Left lung (tissue), 10 donors: ENCODE data around the gene LARGE1. TPM values are rescaled to one million over a fixed set of nuclear protein-coding genes. Genes with fewer than 3 reads are reported as not detected.
"Not testable (repeated sequence)": the region's sequence is repeated elsewhere in the genome, so short reads cannot be mapped to it uniquely, and the experiment has no call there.

Experiments used
- ATAC-seq: fragments of 200-7000 bp; cut with Tn5 transposase; one replicate; pipeline ENCODE4 v1.9.1; 2020; ENCODE audit warnings: moderate library complexity
- DNase-seq, 4 donors: peaks; one replicate each; pipeline ENCODE4 v3.0.0-alpha.2; 2013 to 2020
- H3K27ac ChIP-seq, 2 donors: fragments of 200-600 bp; sonication (generic) in 1 of 2; one replicate each; pipeline versions ENCODE4 v1.5.0 to v1.8.0; 2020 to 2021
- H3K27me3 ChIP-seq, 2 donors: fragments of 200-600 bp; sonication (generic) in 1 of 2; one replicate each; pipeline versions ENCODE4 v1.5.0 to v1.8.0; 2020 to 2021
- H3K36me3 ChIP-seq, 2 donors: fragments of 200-600 bp; sonication (generic) in 1 of 2; one replicate each; pipeline versions ENCODE4 v1.5.0 to v1.8.0; 2020 to 2021
- H3K4me1 ChIP-seq, 2 donors: fragments of 200-600 bp; one replicate each; pipeline ENCODE4 v1.8.0; 2021
- H3K4me3 ChIP-seq, 2 donors: fragments of 200-600 bp; sonication (generic) in 1 of 2; one replicate each; pipeline versions ENCODE4 v1.5.0 to v1.8.0; 2020 to 2021; ENCODE audit warnings: mild to moderate bottlenecking in 1 of 2
- H3K9me3 ChIP-seq, 2 donors: fragments of 200-600 bp; sonication (generic) in 1 of 2; one replicate each; pipeline versions ENCODE4 v1.5.0 to v1.8.0; 2020 to 2021
- intact Hi-C, 2 donors: fragments of 100-400 bp; cut with DNase I; formaldehyde crosslinking; loops; one replicate each; pipeline versions ENCODE4 v1.11.2 to v1.14.2; 2022
- polyA plus RNA-seq, 6 donors: library from polyadenylated mRNA; unstranded; fragments of 120-200 nt; gene quantifications; one replicate each; pipeline ENCODE4 v1.2.1, GENCODE V29; 2013; ENCODE audit not compliant: insufficient read length in 6 of 6
- total RNA-seq, 2 donors: library from RNA; stranded (reverse); fragmentation: NEBNext Ultra II Directional; extraction: Animal tissue kit (Norgen Biotek cat#: 25700); gene quantifications; one replicate each; pipeline ENCODE4 v1.2.1, GENCODE V29; 2021
- TF ChIP-seq, protein P1 (sequence below), 2 donors: fragments of 200-600 bp; sonication (generic) in 1 of 2; IDR thresholded peaks; one replicate each; pipeline versions ENCODE4 v1.5.0 to v1.8.0; 2021; ENCODE audit warnings: antibody characterized with exemption in 2 of 2
- donor health status: DM: no; HTN: yes; CAD: no.
- donor health status: DM: no; HTN: no; CAD: no.

LARGE1 gene
- total and polyA plus RNA-seq, 8 donors: 22.4 to 36.1 (median 33.2) TPM

DNA sequence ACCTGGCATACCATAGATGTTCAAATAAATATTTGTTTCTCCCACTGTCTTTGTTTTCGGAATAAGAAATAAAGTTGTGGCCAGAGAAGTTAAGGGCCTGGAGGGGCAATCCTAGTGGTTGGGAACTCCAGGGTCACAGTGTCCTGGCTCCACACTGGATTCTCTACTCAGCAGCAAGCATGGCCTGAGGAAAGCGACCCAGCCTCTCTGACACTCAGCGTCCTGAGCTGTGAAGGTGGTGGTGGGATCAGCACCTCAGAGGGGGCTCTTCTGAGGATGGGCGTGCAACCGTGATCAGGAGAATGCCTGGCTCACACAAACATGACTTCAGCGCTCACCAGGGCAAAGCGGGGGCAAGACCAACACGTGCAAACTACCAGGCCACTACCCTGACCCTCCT lies 59.9 kb downstream of the LARGE1 start:
- Histone ChIP-seq H3K9me3 (no peaks in the 10 kb centered on the region), H3K4me1 (no peaks in the 10 kb centered on the region), H3K27ac (no peak overlapping the region), H3K4me3 (no peak overlapping the region), H3K36me3 (no peaks in the 10 kb centered on the region), H3K27me3 (no peaks in the 10 kb centered on the region)
- intact Hi-C loops: no loop called here
- TF ChIP-seq, protein P1, sequence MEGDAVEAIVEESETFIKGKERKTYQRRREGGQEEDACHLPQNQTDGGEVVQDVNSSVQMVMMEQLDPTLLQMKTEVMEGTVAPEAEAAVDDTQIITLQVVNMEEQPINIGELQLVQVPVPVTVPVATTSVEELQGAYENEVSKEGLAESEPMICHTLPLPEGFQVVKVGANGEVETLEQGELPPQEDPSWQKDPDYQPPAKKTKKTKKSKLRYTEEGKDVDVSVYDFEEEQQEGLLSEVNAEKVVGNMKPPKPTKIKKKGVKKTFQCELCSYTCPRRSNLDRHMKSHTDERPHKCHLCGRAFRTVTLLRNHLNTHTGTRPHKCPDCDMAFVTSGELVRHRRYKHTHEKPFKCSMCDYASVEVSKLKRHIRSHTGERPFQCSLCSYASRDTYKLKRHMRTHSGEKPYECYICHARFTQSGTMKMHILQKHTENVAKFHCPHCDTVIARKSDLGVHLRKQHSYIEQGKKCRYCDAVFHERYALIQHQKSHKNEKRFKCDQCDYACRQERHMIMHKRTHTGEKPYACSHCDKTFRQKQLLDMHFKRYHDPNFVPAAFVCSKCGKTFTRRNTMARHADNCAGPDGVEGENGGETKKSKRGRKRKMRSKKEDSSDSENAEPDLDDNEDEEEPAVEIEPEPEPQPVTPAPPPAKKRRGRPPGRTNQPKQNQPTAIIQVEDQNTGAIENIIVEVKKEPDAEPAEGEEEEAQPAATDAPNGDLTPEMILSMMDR (IDR thresholded peaks at IDR 0.05): no peak
- ATAC-seq (no peak), DNase-seq (no peak)

DNA sequence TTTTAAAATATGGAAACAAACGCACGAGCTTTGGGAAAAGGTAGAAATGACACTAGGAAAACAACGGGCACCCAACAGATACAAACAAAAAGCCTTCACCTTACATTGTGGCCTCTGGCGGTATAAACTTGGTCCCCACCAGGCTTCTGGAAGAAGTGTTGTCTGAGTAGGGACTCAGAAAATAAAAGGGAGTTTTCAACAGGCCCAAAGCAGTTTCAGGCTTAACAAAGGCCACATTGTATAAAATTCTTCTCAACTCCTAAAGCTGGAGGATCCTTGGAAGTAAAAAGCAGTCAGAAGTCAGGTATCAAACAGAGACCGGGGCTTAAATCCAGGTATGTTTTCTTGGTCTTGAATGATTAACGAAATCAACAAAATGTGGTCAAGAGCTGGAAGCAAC lies 61.0 kb downstream of the LARGE1 start:
- peaks cover 2 to 3% of the 10 kb centered on the region in 2 donors for H3K4me1 ChIP-seq
- intact Hi-C loops: no loop called here
- H3K27ac ChIP-seq: no peak overlapping the region
- no peak for DNase-seq
- H3K36me3 ChIP-seq: no peaks in the 10 kb centered on the region
- no peak for ATAC-seq
- no peaks in the 10 kb centered on the region for H3K27me3 ChIP-seq
- H3K9me3 ChIP-seq: no peaks in the 10 kb centered on the region
- H3K4me3 ChIP-seq: no peak overlapping the region
- TF ChIP-seq, protein P1 (IDR thresholded peaks at IDR 0.05): no peak

DNA sequence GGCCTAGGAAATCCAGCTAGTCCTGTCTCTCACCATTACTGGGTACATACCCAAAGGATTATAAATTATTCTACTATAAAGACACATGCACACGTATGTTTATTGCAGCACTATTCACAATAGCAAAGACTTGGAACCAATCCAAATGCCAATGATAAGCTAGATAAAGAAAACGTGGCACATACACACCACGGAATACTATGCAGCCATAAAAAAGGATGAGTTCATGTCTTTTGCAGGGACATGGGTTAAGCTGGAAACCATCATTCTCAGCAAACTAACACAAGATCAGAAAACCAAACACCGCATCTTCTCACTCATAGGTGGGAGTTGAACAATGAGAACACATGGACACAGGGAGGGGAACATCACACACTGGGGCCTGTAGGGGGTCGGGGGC lies 61.6 kb downstream of the LARGE1 start:
- intact Hi-C loops, H3K27ac ChIP-seq, H3K9me3 ChIP-seq, H3K4me1 ChIP-seq, H3K4me3 ChIP-seq, H3K36me3 ChIP-seq, DNase-seq, ATAC-seq, H3K27me3 ChIP-seq: not testable (repeated sequence)

DNA sequence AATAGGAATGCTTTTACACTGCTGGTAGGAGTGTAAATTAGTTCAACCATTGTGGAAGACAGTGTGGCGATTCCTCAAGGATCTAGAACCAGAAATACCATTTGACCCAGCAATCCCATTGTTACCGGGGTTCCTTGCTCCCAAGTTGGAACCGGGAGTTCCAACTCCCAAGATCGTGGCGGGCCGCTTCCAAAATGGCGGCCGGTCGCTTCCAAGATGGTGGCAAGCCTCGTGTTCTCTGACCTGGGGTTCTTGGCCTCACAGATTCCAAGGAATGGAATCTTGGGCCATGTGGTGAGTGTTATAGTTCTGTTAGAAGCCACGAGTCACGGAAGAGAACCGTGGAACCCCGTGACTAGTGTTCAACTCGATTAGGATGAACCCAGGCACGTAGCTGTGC lies 62.5 kb downstream of the LARGE1 start:
- intact Hi-C loops: not testable (repeated sequence)

DNA sequence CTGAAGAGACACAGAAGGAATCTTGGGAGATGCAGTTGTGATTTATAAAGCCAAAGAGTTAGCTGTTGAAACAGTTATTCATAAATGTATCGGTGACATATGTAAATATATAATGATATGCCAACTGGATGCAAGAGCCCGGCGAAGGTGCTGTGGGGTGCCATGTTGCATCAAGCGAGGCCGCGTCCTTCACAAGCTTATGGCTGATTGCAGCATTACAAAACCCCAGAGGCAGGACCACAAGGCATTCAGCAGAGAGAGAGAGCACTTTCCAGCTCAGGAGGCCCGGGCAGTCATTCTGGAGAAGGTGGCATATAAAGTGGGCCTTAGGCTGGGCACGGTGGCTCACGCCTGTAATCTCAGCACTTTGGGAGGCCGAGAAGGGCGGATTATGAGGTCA lies 65.6 kb downstream of the LARGE1 start:
- Histone ChIP-seq H3K27me3 (no peaks in the 10 kb centered on the region), H3K4me1 (peaks cover 5 to 26% of the 10 kb centered on the region in 2 donors), H3K4me3 (no peak overlapping the region), H3K36me3 (no peaks in the 10 kb centered on the region), H3K27ac (peak overlapping the region in 1 of 2 donors; percentile 69), H3K9me3 (no peaks in the 10 kb centered on the region)
- TF ChIP-seq, protein P1 (IDR thresholded peaks at IDR 0.05): no peak
- intact Hi-C loops: no loop called here
- DNase-seq (no peak), ATAC-seq (no peak)

More for the DNA sequence above, 62.5 kb downstream of the LARGE1 start:
- H3K4me1 ChIP-seq: peaks cover 5 to 16% of the 10 kb centered on the region in 2 donors
- DNase-seq, H3K9me3 ChIP-seq, H3K4me3 ChIP-seq, ATAC-seq, H3K36me3 ChIP-seq, H3K27me3 ChIP-seq, H3K27ac ChIP-seq: not testable (repeated sequence)

DNA sequence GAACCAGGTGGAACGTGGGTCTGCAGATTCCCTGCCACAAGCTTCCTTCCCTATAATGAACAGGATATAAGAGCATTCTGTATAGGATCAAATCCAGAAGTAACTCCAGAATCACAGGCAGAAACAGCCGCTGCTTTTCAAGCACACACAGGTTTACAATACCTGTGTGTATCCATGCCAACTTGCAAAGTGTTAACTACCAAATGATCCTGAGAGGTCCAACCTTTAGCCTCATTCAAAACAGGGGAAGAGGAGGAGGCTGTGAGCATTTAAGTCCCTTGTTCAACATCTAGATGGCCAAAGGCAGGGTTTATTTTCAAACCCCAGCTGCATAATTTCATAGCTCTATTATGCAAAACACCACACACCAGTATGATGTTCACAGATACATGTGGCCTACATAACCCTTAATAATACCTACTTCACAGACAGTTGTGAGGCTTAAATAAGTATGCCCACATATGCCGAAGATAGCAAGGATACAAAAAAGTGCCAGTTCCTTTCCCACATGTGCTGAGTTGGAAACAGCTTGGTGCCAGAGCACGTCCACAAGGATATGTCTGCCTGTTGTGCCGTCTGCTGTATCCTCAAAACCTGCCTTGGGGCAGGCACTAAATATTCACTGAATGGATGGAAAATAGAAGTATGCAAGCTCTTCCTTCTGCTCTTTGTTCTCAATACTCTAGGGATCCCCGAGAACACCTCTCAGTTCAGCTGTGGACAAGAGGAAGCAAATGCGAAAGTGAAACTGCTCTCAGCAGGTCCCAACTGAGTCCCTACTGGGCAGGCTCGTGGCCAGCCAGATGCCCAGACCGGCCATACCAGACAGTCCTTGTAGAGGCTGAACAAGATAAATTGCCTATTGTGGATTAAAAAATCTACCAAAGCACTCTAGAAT lies 66.8 kb downstream of the LARGE1 start:
- H3K27ac ChIP-seq: peak overlapping the region; percentile 67 to 69
- ATAC-seq: peak; percentile 98
- DNase-seq: peak in 3 of 4 donors; percentile 50 to 81 (median 73)
- peaks cover 5 to 26% of the 10 kb centered on the region in 2 donors for H3K4me1 ChIP-seq
- intact Hi-C loops: no loop called here
- peak overlapping the region; percentile 33 to 37 for H3K4me3 ChIP-seq
- no peaks in the 10 kb centered on the region for H3K36me3 ChIP-seq
- TF ChIP-seq, protein P1 (IDR thresholded peaks at IDR 0.05): no peak
- no peaks in the 10 kb centered on the region for H3K27me3 ChIP-seq
- no peaks in the 10 kb centered on the region for H3K9me3 ChIP-seq
